DND-41 (cell line): Measurements from ENCODE around the gene CASP9.

Experiments used
- ATAC-seq: fragments of 200-7000 bp; cut with Tn5 transposase; 3 replicates; pipeline ENCODE4 v1.9.1; 2021; ENCODE audit warnings: low read depth; ENCODE audit not compliant: insufficient read depth
- DNase-seq: peaks from one replicate; pipeline ENCODE4 v3.0.0-alpha.2; 2020
- H2AFZ ChIP-seq: 2 replicates; pipeline ENCODE4 v1.6.0; 2012; ENCODE audit warnings: low read depth, low read length
- H3K27ac ChIP-seq: 2 replicates; pipeline ENCODE4 v1.5.1; 2012; ENCODE audit warnings: low read length, inconsistent platforms
- H3K27me3 ChIP-seq: fragments of 200-600 bp; sonication (generic); 2 replicates; pipeline ENCODE4 v1.6.0; 2012; ENCODE audit warnings: low read length, mild to moderate bottlenecking, inconsistent platforms; ENCODE audit not compliant: insufficient read depth, poor library complexity
- H3K36me3 ChIP-seq: 2 replicates; pipeline ENCODE4 v1.5.1; 2012; ENCODE audit warnings: low read length, inconsistent platforms; ENCODE audit not compliant: insufficient read depth
- H3K4me1 ChIP-seq: 2 replicates; pipeline ENCODE4 v1.5.1; 2012; ENCODE audit warnings: mild to moderate bottlenecking, low read length; ENCODE audit not compliant: insufficient read depth
- H3K4me2 ChIP-seq: 2 replicates; pipeline ENCODE4 v1.6.0; 2012; ENCODE audit warnings: mild to moderate bottlenecking, moderate library complexity, low read length, inconsistent platforms; ENCODE audit not compliant: insufficient read depth
- H3K4me3 ChIP-seq, 2 experiments: fragments of 200-600 bp in 1 of 2; shearing (Covaris generic) in 1 of 2; 2 replicates each; pipeline ENCODE4 v1.5.1; 2012 to 2016; ENCODE audit warnings: inconsistent platforms in 2 of 2, low read length in 2 of 2, mild to moderate bottlenecking in 2 of 2, low read depth in 1 of 2, moderate library complexity in 1 of 2
- H3K79me2 ChIP-seq: 2 replicates; pipeline ENCODE4 v1.6.0; 2012; ENCODE audit warnings: low read length, inconsistent platforms; ENCODE audit not compliant: insufficient read depth
- H3K9ac ChIP-seq: 2 replicates; pipeline ENCODE4 v1.6.0; 2012; ENCODE audit warnings: low read depth, mild to moderate bottlenecking, inconsistent platforms, low read length, moderate library complexity
- H3K9me3 ChIP-seq: 2 replicates; pipeline ENCODE4 v1.5.1; 2012; ENCODE audit warnings: low read length, moderate library complexity, mild to moderate bottlenecking, inconsistent platforms; ENCODE audit not compliant: insufficient read depth, severe bottlenecking
- H4K20me1 ChIP-seq: 2 replicates; pipeline ENCODE4 v1.6.0; 2012; ENCODE audit warnings: low read length; ENCODE audit not compliant: insufficient read depth
- CTCF ChIP-seq: IDR thresholded peaks from 2 replicates; pipeline ENCODE4 v1.5.1; 2012; ENCODE audit warnings: borderline replicate concordance, low read length, moderate library complexity, mild to moderate bottlenecking; ENCODE audit not compliant: poor library complexity, severe bottlenecking; ENCODE audit errors: extremely low read depth
- EZH2 ChIP-seq: IDR thresholded peaks from 3 replicates; pipeline ENCODE4 v1.6.1; 2012; ENCODE audit warnings: borderline replicate concordance, low read depth, mild to moderate bottlenecking, moderate library complexity, low read length, inconsistent platforms; ENCODE audit not compliant: severe bottlenecking

Gene CASP9

GRCh38 chr1:15445390-15446122 lies 78.5 kb downstream of the CASP9 start:
- H3K9me3 ChIP-seq: no peaks in the 10 kb centered on the region
- ATAC-seq (no peak), DNase-seq (no peak)
- no peaks in the 10 kb centered on the region for H3K36me3 ChIP-seq
- no peaks in the 10 kb centered on the region for H3K79me2 ChIP-seq
- H3K27me3 ChIP-seq: no peaks in the 10 kb centered on the region
- no peak overlapping the region for H3K27ac ChIP-seq
- H4K20me1 ChIP-seq: 0 out of 2 replicates have a peak, but pooled peaks cover 4% of the 10 kb centered on the region
- H2AFZ ChIP-seq: no peak overlapping the region
- no peak overlapping the region for H3K4me2 ChIP-seq
- no peaks in the 10 kb centered on the region for H3K4me1 ChIP-seq
- no peak overlapping the region for H3K9ac ChIP-seq
- no peak for TF ChIP-seq EZH2
- TF ChIP-seq CTCF: no peak
- H3K4me3 ChIP-seq: no peak overlapping the region

- Histone ChIP-seq H3K4me1 (no peaks in the 10 kb centered on the region), H3K79me2 (no peaks in the 10 kb centered on the region), H3K4me2 (no peak overlapping the region), H3K36me3 (no peaks in the 10 kb centered on the region), H3K9me3 (no peaks in the 10 kb centered on the region), H3K27me3 (no peaks in the 10 kb centered on the region), H3K4me3 (no peak overlapping the region), H3K9ac (no peak overlapping the region), H4K20me1 (0 out of 2 replicates have a peak, but pooled peaks cover 4% of the 10 kb centered on the region), H3K27ac (no peak overlapping the region), H2AFZ (no peak overlapping the region)
- TF ChIP-seq EZH2: no peak
- no peak for TF ChIP-seq CTCF
- DNase-seq (no peak), ATAC-seq (no peak)
Observed at GRCh38 chr1:15444468-15445389, 79.3 kb downstream of the CASP9 start.

- Histone ChIP-seq H3K4me2 (no peak overlapping the region), H3K4me1 (no peaks in the 10 kb centered on the region), H3K36me3 (no peaks in the 10 kb centered on the region), H3K9me3 (no peaks in the 10 kb centered on the region), H2AFZ (no peak overlapping the region), H4K20me1 (0 out of 2 replicates have a peak, but pooled peaks cover 4% of the 10 kb centered on the region), H3K27me3 (no peaks in the 10 kb centered on the region), H3K4me3 (no peak overlapping the region), H3K79me2 (no peaks in the 10 kb centered on the region), H3K27ac (no peak overlapping the region), H3K9ac (no peak overlapping the region)
- no peak for ATAC-seq
- DNase-seq: no peak
- TF ChIP-seq CTCF (no peak), EZH2 (no peak)
Observed at GRCh38 chr1:15443281-15443680, 80.7 kb downstream of the CASP9 start.
